HEK293 (cell line): ENCODE measurements around the gene NOS1AP.

ENCODE experiments used
- CTCF ChIA-PET: fragments of 350-600 bp; formaldehyde crosslinking; extraction: SDS; loops from one replicate; lab custom pipeline; 2021; ENCODE audit warnings: antibody characterized with exemption; lab: Yijun Ruan, JAX
- POLR2A ChIA-PET: fragments of 300-600 bp; formaldehyde crosslinking; extraction: SDS; loops from one replicate; lab custom pipeline; 2020; ENCODE audit warnings: antibody characterized with exemption, inconsistent platforms; lab: Yijun Ruan, JAX
- H3K27ac ChIP-seq: fragments of 200-500 bp; sonication (Bioruptor generic); 2 replicates; pipeline ENCODE4 v1.5.1; 2014; ENCODE audit warnings: low read depth, low read length, control low read depth, inconsistent platforms; ENCODE audit errors: extremely low read depth
- H3K36me3 ChIP-seq, 2 experiments: fragments of 200-500 bp in 1 of 2; sonication (Bioruptor generic) in 1 of 2; 1 replicate in 1 of 2; 2 replicates in 1 of 2; pipeline ENCODE4 v1.5.1; 2014 to 2017; ENCODE audit warnings: inconsistent platforms in 2 of 2, low read length in 2 of 2; ENCODE audit not compliant: control insufficient read depth in 2 of 2, insufficient read depth in 1 of 2
- H3K4me1 ChIP-seq: fragments of 200-500 bp; sonication (Bioruptor generic); 2 replicates; pipeline ENCODE4 v1.5.1; 2014; ENCODE audit warnings: mild to moderate bottlenecking, low read length, inconsistent platforms; ENCODE audit not compliant: control insufficient read depth, insufficient read depth
- H3K4me3 ChIP-seq: 2 replicates; pipeline ENCODE4 v1.5.1; 2011; ENCODE audit warnings: low read depth, mild to moderate bottlenecking, control low read depth, low read length, moderate library complexity
- H3K9me3 ChIP-seq: fragments of 200-500 bp; sonication (Bioruptor generic); 2 replicates; pipeline ENCODE4 v1.5.1; 2014; ENCODE audit warnings: low read depth, low read length, inconsistent platforms; ENCODE audit not compliant: control insufficient read depth, insufficient read depth
- KLF16 ChIP-seq: fragments of 450-650 bp; formaldehyde crosslinking; IDR thresholded peaks from 2 replicates; pipeline ENCODE4 v1.5.1; 2017; ENCODE audit warnings: missing biosample characterization, missing genetic modification characterization
- ZFP41 ChIP-seq: fragments of 450-650 bp; formaldehyde crosslinking; IDR thresholded peaks from 2 replicates; pipeline ENCODE4 v1.5.1; 2016; ENCODE audit warnings: missing biosample characterization, missing genetic modification characterization, borderline replicate concordance
- ZNF132 ChIP-seq: fragments of 450-650 bp; formaldehyde crosslinking; IDR thresholded peaks from 2 replicates; pipeline ENCODE4 v1.5.1; 2017; ENCODE audit warnings: missing biosample characterization, missing genetic modification characterization, borderline replicate concordance
- ZNF138 ChIP-seq: fragments of 450-650 bp; formaldehyde crosslinking; IDR thresholded peaks from 2 replicates; pipeline ENCODE4 v1.5.1; 2016; ENCODE audit warnings: missing biosample characterization, missing genetic modification characterization, borderline replicate concordance
- ZNF19 ChIP-seq: fragments of 450-650 bp; formaldehyde crosslinking; IDR thresholded peaks from 2 replicates; pipeline ENCODE4; 2016; ENCODE audit warnings: missing biosample characterization, missing genetic modification characterization, low read depth
- ZNF341 ChIP-seq: fragments of 450-650 bp; formaldehyde crosslinking; IDR thresholded peaks from 2 replicates; pipeline ENCODE4; 2016; ENCODE audit warnings: low read depth, missing biosample characterization, missing genetic modification characterization
- ZNF350 ChIP-seq: fragments of 450-650 bp; formaldehyde crosslinking; IDR thresholded peaks from 2 replicates; pipeline ENCODE4 v1.5.0; 2017; ENCODE audit warnings: missing biosample characterization, mild to moderate bottlenecking, missing genetic modification characterization
- ZNF354C ChIP-seq: fragments of 450-650 bp; formaldehyde crosslinking; IDR thresholded peaks from 2 replicates; pipeline ENCODE4 v1.5.1; 2016; ENCODE audit warnings: missing biosample characterization, missing genetic modification characterization, low read depth, borderline replicate concordance
- ZNF426 ChIP-seq: fragments of 450-650 bp; formaldehyde crosslinking; IDR thresholded peaks from 2 replicates; pipeline ENCODE4 v1.5.1; 2017; ENCODE audit warnings: missing biosample characterization, missing genetic modification characterization, mild to moderate bottlenecking, inconsistent platforms, moderate library complexity
- ZNF510 ChIP-seq: fragments of 450-650 bp; formaldehyde crosslinking; IDR thresholded peaks from 2 replicates; pipeline ENCODE4 v1.5.1; 2018; ENCODE audit warnings: mild to moderate bottlenecking, missing genetic modification characterization, missing biosample characterization; ENCODE audit not compliant: insufficient replicate concordance
- ZNF596 ChIP-seq: fragments of 450-650 bp; IDR thresholded peaks from 2 replicates; pipeline ENCODE4 v1.5.0; 2018; ENCODE audit warnings: missing biosample characterization, mild to moderate bottlenecking, missing genetic modification characterization, moderate library complexity
- ZXDB ChIP-seq: fragments of 450-650 bp; formaldehyde crosslinking; IDR thresholded peaks from 2 replicates; pipeline ENCODE4 v1.5.1; 2016; ENCODE audit warnings: missing biosample characterization, missing genetic modification characterization
- TF ChIP-seq, protein P1 (sequence below): fragments of 450-650 bp; formaldehyde crosslinking; conservative IDR thresholded peaks from 2 replicates; pipeline ENCODE4 v1.5.1; 2016; ENCODE audit warnings: low read depth, missing biosample characterization, missing genetic modification characterization
- TF ChIP-seq, protein P2 (sequence below): fragments of 450-650 bp; formaldehyde crosslinking; IDR thresholded peaks from 2 replicates; pipeline ENCODE4 v1.5.1; 2016; ENCODE audit warnings: missing biosample characterization, missing genetic modification characterization
- TF ChIP-seq, protein P3 (sequence below): fragments of 450-650 bp; formaldehyde crosslinking; IDR thresholded peaks from 2 replicates; pipeline ENCODE4 v1.5.1; 2016; ENCODE audit warnings: missing biosample characterization, missing genetic modification characterization
- TF ChIP-seq, protein P4 (sequence below): fragments of 450-650 bp; formaldehyde crosslinking; IDR thresholded peaks from 2 replicates; pipeline ENCODE4 v1.5.1; 2016; ENCODE audit warnings: missing biosample characterization, missing genetic modification characterization
- TF ChIP-seq, protein P5 (sequence below): fragments of 450-650 bp; formaldehyde crosslinking; IDR thresholded peaks from 2 replicates; pipeline ENCODE4 v1.5.1; 2017; ENCODE audit warnings: missing biosample characterization, mild to moderate bottlenecking, missing genetic modification characterization, moderate library complexity

NOS1AP gene

DNA sequence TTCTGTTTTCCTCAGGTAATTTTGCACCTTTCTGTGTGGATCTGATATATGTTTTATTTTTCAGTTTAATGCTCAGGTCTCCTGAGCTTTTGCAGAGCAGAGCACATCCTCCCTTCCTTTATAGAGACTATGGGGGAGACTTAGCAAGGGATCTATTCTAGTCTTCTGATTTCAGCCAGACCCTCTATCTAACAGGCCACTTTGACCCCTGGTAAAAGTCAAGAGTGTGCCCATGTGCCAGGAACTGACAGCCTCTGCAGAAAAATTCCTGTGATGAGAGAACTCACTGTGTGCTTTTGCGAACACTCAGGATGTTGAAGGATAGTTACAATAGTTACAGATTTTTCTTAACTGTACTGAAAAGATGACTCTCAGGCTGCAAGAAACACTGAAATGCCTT, 123.3 kb downstream of the NOS1AP start:
- Histone ChIP-seq H3K9me3 (no peaks in the 10 kb centered on the region), H3K4me1 (no peaks in the 10 kb centered on the region; the same call in 1 of the 2 replicates), H3K4me3 (no peak overlapping the region), H3K36me3 (no peaks in the 10 kb centered on the region), H3K27ac (no peak overlapping the region)
- CTCF ChIA-PET: interaction anchor here (1.2 kb wide), 1 partner anchor 41 kb away, joined by 3 read pairs; no protein-coding TSS in a partner anchor
- POLR2A ChIA-PET: no interaction called here
- TF ChIP-seq ZNF350 (no peak), ZNF138 (tag by site-specific recombination) (no peak), ZNF132 (no peak), ZXDB (tag by site-specific recombination) (no peak), ZNF426 (tag by site-specific recombination) (no peak), ZNF19 (tag by site-specific recombination) (no peak), ZNF510 (tag by site-specific recombination) (no peak), ZNF354C (tag by site-specific recombination) (no peak), ZNF596 (no peak), KLF16 (tag by site-specific recombination) (no peak), ZNF341 (tag by site-specific recombination) (no peak), ZFP41 (no peak)
- TF ChIP-seq, protein P1, sequence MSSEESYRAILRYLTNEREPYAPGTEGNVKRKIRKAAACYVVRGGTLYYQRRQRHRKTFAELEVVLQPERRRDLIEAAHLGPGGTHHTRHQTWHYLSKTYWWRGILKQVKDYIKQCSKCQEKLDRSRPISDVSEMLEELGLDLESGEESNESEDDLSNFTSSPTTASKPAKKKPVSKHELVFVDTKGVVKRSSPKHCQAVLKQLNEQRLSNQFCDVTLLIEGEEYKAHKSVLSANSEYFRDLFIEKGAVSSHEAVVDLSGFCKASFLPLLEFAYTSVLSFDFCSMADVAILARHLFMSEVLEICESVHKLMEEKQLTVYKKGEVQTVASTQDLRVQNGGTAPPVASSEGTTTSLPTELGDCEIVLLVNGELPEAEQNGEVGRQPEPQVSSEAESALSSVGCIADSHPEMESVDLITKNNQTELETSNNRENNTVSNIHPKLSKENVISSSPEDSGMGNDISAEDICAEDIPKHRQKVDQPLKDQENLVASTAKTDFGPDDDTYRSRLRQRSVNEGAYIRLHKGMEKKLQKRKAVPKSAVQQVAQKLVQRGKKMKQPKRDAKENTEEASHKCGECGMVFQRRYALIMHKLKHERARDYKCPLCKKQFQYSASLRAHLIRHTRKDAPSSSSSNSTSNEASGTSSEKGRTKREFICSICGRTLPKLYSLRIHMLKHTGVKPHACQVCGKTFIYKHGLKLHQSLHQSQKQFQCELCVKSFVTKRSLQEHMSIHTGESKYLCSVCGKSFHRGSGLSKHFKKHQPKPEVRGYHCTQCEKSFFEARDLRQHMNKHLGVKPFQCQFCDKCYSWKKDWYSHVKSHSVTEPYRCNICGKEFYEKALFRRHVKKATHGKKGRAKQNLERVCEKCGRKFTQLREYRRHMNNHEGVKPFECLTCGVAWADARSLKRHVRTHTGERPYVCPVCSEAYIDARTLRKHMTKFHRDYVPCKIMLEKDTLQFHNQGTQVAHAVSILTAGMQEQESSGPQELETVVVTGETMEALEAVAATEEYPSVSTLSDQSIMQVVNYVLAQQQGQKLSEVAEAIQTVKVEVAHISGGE (tag by site-specific recombination): no peak
- TF ChIP-seq, protein P2, sequence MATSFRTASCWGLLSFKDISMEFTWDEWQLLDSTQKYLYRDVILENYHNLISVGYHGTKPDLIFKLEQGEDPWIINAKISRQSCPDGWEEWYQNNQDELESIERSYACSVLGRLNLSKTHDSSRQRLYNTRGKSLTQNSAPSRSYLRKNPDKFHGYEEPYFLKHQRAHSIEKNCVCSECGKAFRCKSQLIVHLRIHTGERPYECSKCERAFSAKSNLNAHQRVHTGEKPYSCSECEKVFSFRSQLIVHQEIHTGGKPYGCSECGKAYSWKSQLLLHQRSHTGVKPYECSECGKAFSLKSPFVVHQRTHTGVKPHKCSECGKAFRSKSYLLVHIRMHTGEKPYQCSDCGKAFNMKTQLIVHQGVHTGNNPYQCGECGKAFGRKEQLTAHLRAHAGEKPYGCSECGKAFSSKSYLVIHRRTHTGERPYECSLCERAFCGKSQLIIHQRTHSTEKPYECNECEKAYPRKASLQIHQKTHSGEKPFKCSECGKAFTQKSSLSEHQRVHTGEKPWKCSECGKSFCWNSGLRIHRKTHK: no peak
- TF ChIP-seq, protein P3, sequence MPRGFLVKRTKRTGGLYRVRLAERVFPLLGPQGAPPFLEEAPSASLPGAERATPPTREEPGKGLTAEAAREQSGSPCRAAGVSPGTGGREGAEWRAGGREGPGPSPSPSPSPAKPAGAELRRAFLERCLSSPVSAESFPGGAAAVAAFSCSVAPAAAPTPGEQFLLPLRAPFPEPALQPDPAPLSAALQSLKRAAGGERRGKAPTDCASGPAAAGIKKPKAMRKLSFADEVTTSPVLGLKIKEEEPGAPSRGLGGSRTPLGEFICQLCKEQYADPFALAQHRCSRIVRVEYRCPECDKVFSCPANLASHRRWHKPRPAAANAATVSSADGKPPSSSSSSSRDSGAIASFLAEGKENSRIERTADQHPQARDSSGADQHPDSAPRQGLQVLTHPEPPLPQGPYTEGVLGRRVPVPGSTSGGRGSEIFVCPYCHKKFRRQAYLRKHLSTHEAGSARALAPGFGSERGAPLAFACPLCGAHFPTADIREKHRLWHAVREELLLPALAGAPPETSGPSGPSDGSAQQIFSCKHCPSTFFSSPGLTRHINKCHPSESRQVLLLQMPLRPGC: no peak
- TF ChIP-seq, protein P4, sequence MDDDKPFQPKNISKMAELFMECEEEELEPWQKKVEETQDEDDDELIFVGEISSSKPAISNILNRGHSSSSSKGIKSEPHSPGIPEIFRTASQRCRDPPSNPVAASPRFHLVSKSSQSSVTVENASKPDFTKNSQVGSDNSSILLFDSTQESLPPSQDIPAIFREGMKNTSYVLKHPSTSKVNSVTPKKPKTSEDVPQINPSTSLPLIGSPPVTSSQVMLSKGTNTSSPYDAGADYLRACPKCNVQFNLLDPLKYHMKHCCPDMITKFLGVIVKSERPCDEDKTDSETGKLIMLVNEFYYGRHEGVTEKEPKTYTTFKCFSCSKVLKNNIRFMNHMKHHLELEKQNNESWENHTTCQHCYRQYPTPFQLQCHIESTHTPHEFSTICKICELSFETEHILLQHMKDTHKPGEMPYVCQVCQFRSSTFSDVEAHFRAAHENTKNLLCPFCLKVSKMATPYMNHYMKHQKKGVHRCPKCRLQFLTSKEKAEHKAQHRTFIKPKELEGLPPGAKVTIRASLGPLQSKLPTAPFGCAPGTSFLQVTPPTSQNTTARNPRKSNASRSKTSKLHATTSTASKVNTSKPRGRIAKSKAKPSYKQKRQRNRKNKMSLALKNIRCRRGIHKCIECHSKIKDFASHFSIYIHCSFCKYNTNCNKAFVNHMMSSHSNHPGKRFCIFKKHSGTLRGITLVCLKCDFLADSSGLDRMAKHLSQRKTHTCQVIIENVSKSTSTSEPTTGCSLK (tag by site-specific recombination): no peak
- TF ChIP-seq, protein P5, sequence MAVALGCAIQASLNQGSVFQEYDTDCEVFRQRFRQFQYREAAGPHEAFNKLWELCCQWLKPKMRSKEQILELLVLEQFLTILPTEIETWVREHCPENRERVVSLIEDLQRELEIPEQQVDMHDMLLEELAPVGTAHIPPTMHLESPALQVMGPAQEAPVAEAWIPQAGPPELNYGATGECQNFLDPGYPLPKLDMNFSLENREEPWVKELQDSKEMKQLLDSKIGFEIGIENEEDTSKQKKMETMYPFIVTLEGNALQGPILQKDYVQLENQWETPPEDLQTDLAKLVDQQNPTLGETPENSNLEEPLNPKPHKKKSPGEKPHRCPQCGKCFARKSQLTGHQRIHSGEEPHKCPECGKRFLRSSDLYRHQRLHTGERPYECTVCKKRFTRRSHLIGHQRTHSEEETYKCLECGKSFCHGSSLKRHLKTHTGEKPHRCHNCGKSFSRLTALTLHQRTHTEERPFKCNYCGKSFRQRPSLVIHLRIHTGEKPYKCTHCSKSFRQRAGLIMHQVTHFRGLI (tag by site-specific recombination): no peak
